Measurements from ENCODE around the gene FGF12. TPM values are rescaled to one million over a fixed set of nuclear protein-coding genes. Genes with fewer than 3 reads are reported as not detected.

FGF12 gene
- total and polyA plus RNA-seq, 10 donors = 3.7 to 53.3 (median 19.1) TPM

- Histone ChIP-seq H3K9me3 (no peaks in the 10 kb centered on the region), H3K4me3 (no peak overlapping the region), H3K27me3 (replicated peaks in 1 of 7) (no peaks in the 10 kb centered on the region), H3K4me1 (peaks cover 0 to 3% (median 0%) of the 10 kb centered on the region in 6 donors), H3K27ac (peak overlapping the region in 3 of 8 donors; percentile 2 to 27 (median 3)), H3K36me3 (no peaks in the 10 kb centered on the region)
- TF ChIP-seq CTCF (IDR thresholded peaks at IDR 0.05 in 8 of 11, conservative IDR thresholded peaks at IDR 0.05 in 3 of 11) (no peak), POLR2A (IDR thresholded peaks at IDR 0.05) (no peak), POLR2AphosphoS5 (IDR thresholded peaks at IDR 0.05) (no peak)
- DNase-seq = no peak
- WGBS, 5 donors = 29 to 76% (median 43%) methylated on average over 2 of the region's 2 CpGs
- intact Hi-C loops (cut with DNase I; ENCODE audit: low total_unique reads) = no loop called here
Measured at GRCh38 chr3:192751148-192751547, 23.8 kb upstream of the FGF12 start.

GRCh38 chr3:192750201-192750600 is 22.9 kb upstream of the FGF12 start:
- H3K4me1 ChIP-seq = peaks cover 0 to 3% (median 0%) of the 10 kb centered on the region in 6 donors
- 36 to 75% (median 58%) methylated on average over 5 of the region's 5 CpGs for WGBS, 5 donors
- no peaks in the 10 kb centered on the region for H3K9me3 ChIP-seq
- DNase-seq = no peak
- H3K4me3 ChIP-seq = no peak overlapping the region
- intact Hi-C loops (cut with DNase I; ENCODE audit: low total_unique reads) = no loop called here
- no peaks in the 10 kb centered on the region for H3K36me3 ChIP-seq
- H3K27me3 ChIP-seq (replicated peaks in 1 of 7) = no peaks in the 10 kb centered on the region
- no peak overlapping the region for H3K27ac ChIP-seq
- no peak for TF ChIP-seq POLR2A (IDR thresholded peaks at IDR 0.05)
- TF ChIP-seq POLR2AphosphoS5 (IDR thresholded peaks at IDR 0.05) = no peak
- no peak for TF ChIP-seq CTCF (IDR thresholded peaks at IDR 0.05 in 8 of 11, conservative IDR thresholded peaks at IDR 0.05 in 3 of 11)

- no peak overlapping the region for H3K27ac ChIP-seq
- 45 to 56% (median 48%) methylated on average over 3 of the region's 3 CpGs for WGBS, 5 donors
- intact Hi-C loops (cut with DNase I; ENCODE audit: low total_unique reads) = no loop called here
Measured at GRCh38 chr3:192747746-192748145, 20.4 kb upstream of the FGF12 start.

GRCh38 chr3:192747145-192747544 is 19.8 kb upstream of the FGF12 start:
- Histone ChIP-seq H3K27me3 (replicated peaks in 1 of 7) (no peaks in the 10 kb centered on the region), H3K9me3 (no peaks in the 10 kb centered on the region), H3K4me1 (peaks cover 0 to 3% (median 0%) of the 10 kb centered on the region in 6 donors), H3K36me3 (no peaks in the 10 kb centered on the region), H3K27ac (no peak overlapping the region), H3K4me3 (no peak overlapping the region)
- intact Hi-C loops (cut with DNase I; ENCODE audit: low total_unique reads) = no loop called here
- DNase-seq = no peak
- no peak for TF ChIP-seq POLR2A (IDR thresholded peaks at IDR 0.05)
- no peak for TF ChIP-seq CTCF (IDR thresholded peaks at IDR 0.05 in 8 of 11, conservative IDR thresholded peaks at IDR 0.05 in 3 of 11)
- TF ChIP-seq POLR2AphosphoS5 (IDR thresholded peaks at IDR 0.05) = no peak
- WGBS, 5 donors = 55 to 84% (median 64%) methylated on average over 1 of the region's 1 CpG

More at GRCh38 chr3:192747746-192748145, 20.4 kb upstream of the FGF12 start:
- H3K27me3 ChIP-seq (replicated peaks in 1 of 7) = no peaks in the 10 kb centered on the region
- TF ChIP-seq CTCF (IDR thresholded peaks at IDR 0.05 in 8 of 11, conservative IDR thresholded peaks at IDR 0.05 in 3 of 11) (no peak), POLR2A (IDR thresholded peaks at IDR 0.05) (no peak), POLR2AphosphoS5 (IDR thresholded peaks at IDR 0.05) (no peak)
- H3K9me3 ChIP-seq = no peaks in the 10 kb centered on the region
- no peak for DNase-seq
- H3K4me3 ChIP-seq = no peak overlapping the region
- H3K36me3 ChIP-seq = no peaks in the 10 kb centered on the region
- peaks cover 0 to 3% (median 0%) of the 10 kb centered on the region in 6 donors for H3K4me1 ChIP-seq
